NOMO-1 treated with DMSO at 0.1 percent for 48 hours (cell line): ENCODE data around the gene USP15.

Experiments
- DNase-seq: peaks from one replicate; lab custom pipeline; 2025; ENCODE audit not compliant: unreplicated experiment; lab: John Stamatoyannopoulos, UW

Gene USP15

DNA sequence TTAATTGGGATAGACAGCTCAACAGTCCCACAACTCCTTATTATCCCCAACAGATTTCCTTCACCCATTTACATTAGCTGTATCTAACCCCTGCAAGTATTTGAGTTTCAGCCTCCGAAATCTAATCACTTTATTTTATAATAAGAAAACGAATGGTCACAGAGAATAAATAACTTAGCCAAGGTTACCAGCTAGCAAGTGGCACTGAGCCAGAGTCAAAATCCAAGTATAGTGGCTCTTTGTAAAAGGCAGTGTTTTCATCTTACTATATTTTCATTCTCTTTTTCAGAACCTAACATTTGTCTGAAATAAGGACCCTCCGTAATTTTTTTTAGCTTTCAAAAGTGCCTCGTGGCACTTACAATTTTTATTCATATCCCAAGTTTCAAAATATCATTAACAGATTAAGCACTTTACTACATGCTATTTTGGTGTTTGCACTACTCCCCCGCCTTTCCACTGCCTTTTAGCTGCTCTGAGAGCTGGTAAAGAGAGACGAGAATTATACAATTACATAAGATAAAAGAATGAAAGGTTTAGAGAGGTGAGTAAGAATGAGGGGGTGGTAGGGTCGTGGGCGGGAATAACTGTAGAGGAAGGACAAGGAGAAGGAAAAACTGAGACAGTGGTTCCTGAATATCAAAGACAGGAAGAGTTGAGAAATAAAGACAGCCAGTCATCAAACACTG is 3.7 kb upstream of the USP15 start:
- DNase-seq, result peak; percentile 7

DNA sequence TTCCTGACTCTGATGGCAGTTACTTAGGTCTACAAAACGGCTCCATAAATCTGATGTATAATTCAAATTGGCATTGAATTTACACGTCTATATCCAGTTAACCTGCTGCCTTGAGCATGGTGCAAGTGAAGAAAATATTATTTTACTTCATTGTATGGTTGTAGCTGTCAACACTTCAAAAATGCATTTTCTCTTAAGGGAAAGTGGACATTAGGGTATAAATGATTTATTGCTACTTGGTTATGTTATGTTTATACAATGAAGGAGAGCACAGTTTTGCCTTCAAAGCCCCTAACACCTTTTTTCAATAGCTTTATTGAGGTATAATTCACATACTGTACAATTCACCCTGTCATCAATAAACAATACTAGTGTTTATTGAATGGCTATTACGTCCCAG is 2.0 kb upstream of the USP15 start:
- DNase-seq, result no peak

DNA sequence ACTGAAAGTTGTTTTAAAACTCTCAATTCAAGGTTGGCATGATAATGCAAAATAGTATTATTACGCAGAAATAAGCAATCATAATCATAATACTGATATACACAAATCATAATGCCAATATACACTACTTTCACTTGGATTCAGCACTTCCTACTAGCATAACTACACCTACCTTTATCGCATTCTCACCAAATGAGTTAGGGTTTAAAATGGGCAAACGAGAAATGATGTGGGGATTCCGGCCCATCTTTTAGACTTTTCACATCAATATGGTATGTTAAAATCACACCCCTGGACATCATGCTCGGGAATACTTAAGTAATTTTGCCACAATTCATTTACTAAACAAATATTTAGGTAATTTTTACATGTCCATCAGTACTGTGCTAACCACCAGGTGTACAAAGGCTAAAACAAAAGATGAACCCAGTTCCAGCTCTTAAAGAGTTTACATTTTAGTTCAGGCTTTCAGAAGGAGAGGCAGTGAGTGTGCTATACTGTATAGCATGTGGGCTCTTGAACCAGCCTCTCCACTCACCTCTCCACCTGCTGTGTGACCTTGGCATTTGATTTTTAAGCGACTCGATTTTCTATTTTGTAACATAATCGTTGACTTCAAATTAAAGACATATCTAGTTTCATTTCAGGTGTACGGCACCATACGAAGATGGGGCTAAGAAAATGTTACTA is 1.1 kb upstream of the USP15 start:
- peak; percentile 6 for DNase-seq

DNA sequence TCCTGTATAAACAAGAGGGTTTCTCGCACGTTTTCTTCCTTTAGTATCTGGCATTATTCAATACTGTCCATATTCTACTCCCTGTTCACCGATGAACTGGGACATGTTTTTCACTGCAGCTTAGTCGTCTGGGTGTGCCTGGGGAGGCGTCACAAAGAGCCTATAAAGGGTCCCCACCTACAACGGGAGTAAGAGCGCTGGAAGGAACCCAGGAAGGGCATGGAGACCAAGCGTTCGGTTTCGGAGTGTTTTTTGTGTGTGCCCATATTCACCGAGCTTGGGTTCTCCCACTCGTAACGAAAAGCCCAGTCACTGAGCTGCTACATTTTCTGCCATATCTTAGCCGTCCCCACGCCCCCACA is 592 bp upstream of the USP15 start:
- no peak for DNase-seq

DNA sequence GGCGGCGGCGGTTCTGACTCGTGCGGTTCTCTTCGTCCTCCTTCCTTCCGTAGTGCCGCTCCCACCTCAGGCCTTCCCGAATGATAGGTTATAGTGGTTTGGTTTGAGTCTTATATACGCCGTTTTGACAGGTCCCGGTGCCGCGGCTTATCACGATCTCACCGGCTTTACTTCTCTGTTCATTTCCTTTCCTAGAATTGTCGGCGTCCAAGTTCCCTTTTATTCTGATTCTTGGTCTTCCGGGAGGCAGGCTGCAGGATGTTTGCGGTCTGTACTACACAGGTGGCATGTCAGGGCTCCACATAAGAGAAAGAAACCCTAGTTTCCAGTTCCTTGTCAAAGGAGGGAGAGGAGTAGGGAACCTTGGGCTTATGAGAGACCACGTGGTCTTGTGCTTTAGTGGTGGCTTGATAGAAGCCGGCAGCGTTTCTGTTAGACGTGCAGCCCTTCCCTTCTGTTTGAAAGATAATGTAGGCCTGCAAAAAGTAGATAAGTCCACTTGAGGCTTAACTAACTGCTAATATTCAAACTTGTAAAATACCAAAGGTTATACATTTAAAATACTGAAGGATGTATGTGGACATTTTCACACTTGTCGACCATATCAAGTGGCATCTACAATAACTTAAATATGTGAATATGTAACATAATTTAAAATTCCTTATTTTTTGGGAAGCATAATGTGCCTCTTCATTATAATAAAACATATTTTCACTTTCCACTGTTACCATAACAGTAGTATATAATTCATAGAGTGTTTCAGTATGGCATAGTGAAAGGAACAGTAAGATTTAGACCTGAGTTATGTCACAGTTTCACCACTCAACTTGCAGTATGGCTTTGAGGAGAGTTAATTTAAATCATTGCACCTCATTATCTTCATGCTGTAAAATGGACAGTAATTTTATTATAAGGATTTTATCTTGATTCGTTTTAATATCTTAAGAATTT is 804 bp downstream of the USP15 start:
- peak; percentile 95 for DNase-seq

DNA sequence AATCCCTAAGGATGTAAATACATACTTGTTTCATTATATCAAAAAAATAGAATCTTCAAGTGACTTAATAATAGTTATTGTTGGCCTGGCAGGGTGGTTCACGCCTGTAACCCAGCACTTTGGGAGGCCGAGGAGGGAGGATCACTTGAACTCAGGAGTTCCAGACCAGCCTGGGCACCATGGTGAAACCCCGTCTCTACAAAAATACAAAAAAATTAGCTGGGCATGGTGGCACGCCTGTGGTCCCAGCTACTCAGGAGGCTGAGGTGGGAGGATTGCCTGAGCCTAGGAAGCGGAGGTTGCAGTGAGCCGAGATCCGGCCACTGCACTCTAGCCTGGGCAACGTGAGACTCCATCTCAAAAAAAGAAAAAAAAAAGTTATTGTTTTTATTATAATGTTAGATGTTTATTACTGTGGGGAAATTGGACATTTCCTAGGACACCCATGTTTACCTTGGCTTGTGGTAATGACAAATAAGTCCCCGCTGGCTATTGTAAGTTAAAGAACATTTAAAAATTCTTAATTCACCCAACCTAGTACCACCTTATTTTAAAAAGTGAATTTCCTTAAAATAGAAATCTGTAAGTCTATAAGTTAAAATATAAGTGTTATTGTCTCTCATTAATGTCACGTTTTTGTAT is 1.8 kb downstream of the USP15 start:
- DNase-seq, result no peak

DNA sequence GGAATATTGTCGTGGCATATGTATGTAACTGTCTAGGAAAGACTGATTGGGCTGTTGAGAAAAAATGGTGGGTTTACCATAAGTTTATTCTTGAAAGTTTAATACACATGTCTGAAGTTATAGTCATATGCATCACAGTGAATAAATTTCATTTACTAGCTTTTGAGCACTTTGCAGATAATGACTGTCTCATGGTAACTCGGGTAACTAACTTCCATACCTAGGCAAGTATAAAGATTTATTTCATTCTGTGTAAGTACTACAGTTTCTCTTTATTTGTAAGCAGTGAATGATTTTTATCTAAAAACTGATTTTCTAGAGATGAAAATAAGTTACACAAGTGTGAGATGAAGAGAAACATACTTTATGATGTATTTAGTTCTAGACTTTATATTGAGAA is 3.0 kb downstream of the USP15 start:
- no peak for DNase-seq

DNA sequence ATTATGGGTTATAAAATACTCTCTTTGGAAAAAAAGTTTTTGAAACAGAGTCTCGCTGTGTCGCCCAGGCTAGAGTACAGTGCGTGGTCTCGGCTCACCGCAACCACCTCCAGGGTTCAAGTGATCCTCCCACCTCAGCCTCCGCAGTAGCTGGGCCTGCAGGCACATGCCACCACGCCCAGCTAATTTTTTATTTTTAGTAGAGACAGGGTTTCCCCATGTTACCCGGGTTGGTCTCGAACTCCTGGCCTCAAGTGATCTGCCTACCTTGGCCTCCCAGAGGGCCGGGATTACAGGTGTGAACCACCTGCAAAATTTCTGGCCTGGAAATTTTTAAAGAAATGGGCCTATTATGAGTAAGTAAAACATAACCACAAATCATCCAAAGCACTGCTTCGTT is 3.8 kb downstream of the USP15 start:
- no peak for DNase-seq

DNA sequence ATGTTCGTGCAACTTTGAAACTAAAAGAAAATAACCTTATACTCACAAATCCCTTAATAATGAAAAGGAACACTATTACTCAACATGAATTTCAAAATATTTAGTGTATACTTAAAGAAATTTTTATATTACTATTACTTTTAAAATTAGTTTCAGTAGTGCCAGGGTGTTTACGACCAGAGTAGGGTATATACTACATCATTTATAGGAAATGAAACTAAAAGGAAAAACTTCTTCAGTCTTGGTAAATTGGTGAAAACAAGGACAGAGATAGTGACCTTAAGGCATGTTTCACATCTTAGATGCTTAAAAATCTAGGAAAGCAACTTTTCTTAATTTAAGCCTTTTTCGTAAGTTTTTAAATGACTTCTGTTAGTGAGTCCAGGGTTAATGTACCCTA is 4.5 kb downstream of the USP15 start:
- DNase-seq, result peak; percentile 53

DNA sequence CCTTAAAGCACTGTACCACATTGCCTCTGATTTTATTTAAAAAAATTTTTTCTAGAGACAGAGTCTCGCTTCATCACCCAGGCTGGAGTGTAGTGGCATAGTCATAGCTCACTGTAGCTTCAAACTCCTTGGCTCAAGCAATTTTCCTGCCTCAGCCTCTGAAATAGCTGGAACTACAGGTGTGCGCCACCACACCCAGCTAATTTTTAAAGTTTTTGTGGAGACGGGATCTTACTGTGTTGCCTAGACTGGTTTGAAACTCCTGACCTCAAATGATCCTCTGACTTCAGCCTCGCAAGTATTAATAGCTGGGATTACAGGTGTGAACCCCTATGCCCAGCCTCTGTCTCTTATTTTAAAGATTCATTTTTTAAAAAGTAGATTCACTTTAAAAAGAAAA is 5.3 kb downstream of the USP15 start:
- DNase-seq, result no peak

DNA sequence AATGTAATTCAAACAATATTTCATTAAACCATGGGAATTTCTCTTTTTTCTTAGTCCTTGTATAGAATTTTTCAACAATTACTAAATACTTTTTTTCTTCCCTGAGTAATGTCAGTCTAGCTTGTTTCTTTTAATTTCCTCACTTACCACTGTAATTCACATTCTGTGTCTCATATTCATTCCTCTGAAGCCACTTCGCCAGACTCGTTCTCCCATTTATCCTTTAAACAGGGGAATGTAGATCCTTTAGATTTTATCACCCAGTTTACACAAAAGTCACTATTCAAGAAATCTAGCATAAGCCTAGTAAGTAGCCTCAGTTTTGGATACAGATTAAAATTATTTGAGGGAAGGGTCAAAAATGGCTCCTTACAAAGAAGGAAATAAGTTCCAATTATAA is 6.8 kb downstream of the USP15 start:
- no peak for DNase-seq

DNA sequence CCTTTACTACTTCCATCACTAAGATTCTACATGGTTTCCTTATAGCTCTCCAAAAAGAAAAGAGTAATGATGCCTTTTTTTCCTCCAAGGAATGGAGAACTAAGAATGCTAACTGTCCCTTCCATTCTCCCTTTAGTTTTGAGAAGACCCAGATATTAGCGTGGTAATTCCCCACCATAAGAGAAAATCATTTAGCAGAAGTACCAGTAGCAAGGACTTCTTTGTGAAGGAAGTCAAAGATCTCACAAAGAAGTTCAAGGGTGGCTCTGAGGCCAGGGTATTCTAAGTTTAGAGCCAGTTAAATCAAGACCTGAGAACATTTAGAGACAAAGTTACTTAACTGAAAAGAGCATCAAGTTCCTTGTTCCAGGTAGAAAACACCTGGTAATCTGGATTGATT is 7.3 kb downstream of the USP15 start:
- no peak for DNase-seq

DNA sequence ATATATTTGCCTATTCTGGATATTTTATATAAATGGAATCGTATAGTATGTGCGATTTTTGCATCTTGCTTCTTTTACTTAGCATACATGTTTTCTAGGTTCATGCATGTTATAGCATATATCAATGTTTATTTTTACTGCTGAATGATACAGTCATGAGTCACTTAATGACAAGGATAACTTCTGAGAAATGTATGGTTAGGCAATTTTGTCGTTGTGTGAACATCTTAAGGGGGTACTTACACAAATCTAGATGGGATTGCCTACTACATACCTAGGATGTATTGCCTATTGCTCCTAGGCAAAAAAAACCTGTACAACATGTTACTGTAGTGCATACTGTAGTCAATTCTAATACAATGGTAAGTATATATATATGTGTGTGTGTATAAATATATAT is 8.8 kb downstream of the USP15 start:
- DNase-seq, result no peak

DNA sequence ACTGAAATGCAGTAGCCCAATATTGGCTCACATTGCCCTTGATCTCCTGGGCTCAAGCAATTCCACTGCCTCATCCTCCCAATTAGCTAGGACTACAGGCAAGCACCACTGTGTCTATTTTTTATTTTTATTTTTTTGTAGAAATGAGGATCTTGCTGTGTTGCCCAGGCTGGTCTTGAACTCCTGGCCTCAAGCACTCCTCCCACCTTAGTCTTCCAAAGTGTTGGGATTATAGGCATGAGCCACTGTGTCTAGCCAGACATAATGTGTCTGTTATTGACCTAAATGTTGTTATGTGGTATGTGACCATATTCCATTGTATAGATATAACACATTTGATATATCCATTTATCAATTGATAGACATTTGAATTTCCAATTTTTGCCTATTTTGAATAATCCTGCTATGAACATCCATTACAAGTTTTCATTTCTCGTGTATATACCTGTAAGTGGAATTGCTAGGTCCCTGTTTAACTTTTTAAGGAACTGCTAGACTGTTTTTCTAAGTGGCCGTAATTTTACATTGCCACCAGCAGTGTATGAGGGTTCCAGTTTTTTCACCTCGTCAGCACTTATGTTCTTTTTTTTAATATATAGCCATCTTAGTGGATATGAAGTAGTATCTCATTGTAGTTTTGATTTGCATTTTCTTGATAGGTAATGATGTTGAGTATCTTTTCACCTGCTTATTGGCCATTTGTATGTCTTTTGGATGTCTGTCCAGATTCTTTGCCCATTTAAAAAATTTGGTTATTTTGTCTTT is 9.4 kb downstream of the USP15 start:
- DNase-seq, result no peak

DNA sequence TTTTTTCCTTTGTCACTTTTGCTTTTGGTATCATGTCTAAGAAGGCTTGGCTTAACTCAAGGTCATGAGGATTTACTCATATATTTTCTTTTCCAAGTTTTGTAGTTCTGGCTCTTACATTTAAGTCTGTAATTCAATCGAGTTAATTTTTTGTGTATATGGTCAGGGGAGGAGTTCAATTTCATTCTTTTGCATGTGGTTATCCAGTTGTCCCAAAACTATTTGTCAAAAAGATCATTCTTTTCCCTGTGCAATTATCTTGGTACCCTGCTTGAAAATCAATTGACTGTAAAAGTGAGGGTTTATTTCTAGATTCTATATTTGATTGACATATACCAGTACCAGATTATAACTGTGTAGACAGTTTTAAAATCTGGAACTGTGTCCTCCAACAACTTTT is 10.2 kb downstream of the USP15 start:
- no peak for DNase-seq

DNA sequence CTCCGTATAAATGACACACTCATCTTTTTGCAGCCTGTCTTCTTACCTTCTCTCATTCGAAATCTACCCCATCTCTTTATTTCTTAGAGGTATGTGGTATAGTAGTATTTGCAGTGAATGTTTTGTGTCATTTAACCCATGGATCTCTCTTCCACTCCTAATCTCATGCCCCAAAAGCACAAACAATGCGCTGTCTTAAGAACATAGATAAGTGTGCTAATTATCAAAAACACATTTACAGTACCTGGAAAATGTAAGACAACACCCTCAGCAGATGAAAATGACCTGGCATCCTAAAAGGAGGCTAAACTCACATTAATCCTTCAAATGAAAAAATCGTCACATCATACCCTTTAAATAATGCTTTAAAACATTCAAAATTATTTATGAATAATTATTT is 10.7 kb downstream of the USP15 start:
- no peak for DNase-seq

DNA sequence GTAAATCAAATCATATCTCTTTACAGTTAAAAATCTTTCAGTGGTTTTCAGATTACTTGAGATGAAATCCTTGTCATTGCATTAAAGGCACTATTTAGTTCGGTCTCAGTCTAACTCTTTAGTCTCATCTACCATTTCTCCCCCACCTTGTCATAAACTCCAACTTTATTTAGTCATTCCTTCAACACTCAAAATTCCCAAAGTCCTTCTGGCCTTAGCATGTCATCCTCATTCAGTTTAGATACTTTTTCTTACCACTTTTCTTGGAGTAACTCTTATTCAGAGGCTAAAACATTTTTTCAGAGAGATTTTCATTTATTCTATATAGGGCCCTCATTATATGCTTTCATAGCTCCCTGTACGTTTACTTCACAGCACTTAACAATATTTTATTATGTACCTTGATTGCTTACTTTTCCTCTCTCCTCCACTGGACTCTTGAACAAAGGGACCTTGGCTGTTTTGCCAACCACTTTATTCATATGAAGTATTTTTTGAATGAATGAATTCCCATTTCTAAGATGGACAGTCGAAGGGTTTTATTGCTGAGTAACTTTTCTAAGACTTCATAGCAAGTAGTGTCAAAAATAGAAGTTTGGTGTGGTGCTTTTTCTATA is 12.8 kb downstream of the USP15 start:
- DNase-seq, result no peak

DNA sequence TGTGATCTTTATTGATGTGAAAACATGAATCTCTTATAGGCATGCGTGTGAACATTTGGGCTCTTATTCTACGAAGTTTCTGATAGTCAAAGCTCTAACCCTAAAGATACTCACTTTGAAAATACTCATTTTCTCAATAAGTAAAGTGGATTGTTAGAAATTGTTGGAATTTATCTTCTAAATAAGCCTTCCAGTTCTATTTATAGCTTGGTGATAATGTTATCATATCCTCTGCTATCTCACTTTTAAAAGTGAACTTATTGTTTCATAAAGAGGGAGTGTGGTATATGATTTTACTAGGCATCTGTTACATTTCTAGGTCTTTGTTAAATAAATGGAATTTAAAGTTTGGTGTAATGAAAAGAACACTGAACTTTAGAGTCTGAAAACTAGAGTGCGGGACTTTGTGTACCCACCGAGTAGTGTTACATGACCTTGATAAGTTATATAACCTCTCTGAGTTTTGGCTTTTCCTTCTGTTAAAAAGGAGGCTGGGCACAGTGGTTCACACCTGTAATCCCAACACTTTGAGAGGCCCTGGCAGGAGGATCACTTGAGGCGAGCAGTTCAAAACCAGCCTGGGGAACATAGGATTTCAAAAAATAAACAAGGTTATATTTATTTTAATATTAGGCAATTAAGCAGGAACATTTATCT is 13.6 kb downstream of the USP15 start:
- no peak for DNase-seq

DNA sequence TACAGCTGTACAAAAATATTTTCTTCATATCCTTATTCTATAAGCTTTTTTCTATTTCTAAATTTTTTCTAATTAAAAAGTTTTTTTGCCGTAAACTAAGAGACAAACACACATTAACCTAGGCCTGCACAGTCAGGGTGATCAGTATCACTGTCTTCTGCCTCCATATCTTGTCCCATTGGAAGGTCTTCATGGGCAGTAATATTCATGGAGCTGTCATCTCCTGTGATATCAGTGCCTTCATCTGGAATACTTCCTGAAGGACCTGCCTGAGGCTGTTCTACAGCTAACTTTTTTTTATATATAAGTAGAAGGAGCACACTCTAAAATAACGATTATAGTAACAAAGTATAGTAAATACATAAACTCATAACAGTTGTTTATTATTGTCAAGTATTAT is 17.8 kb downstream of the USP15 start:
- no peak for DNase-seq

DNA sequence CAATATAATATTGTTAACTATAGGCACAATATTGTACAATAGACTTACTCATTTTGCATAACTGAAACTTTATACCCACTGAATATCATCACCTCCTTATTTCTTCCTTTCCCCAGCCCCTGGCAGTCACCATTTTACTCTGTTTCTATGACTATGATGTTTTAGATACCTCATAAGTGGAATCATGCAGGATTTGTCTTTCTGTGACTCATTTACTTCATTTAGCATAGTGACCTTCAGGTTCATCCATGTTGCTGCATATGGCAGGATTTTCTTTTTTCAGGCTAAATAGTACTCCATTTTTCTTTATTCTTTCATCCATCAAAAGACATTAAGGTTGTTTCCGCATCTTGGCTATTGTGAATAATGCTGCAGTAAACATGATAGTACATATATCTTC is 18.9 kb downstream of the USP15 start:
- DNase-seq, result no peak
